CD14-positive monocyte (primary cell): ENCODE data around the gene RNU6-7. TPM values are rescaled to one million over a fixed set of nuclear protein-coding genes. Genes with fewer than 3 reads are reported as not detected.

Experiments used
- DNase-seq, 3 donors: peaks; one replicate each; pipeline ENCODE4 v3.0.0-alpha.2; 2011 to 2022
- H2AFZ ChIP-seq: 2 replicates; pipeline ENCODE4 v1.6.0; 2012; ENCODE audit warnings: mild to moderate bottlenecking, low read depth, low read length, inconsistent platforms; ENCODE audit not compliant: insufficient read depth, poor library complexity, severe bottlenecking
- H3K27ac ChIP-seq, 2 donors: 1 replicate in 1 of 2; 2 replicates in 1 of 2; pipeline ENCODE4 v1.5.1; 2012 to 2013; ENCODE audit warnings: low read length in 2 of 2, control low read depth in 1 of 2, inconsistent platforms in 1 of 2, low read depth in 1 of 2, mild to moderate bottlenecking in 1 of 2
- H3K27me3 ChIP-seq, 2 donors: one replicate each; pipeline versions ENCODE4 v1.6.0 to v1.6.1; 2011 to 2013; ENCODE audit warnings: low read length in 2 of 2; ENCODE audit not compliant: control insufficient read depth in 2 of 2, insufficient read depth in 2 of 2
- H3K36me3 ChIP-seq, 2 donors: replicated peaks in 1 of 2; 1 replicate in 1 of 2; 2 replicates in 1 of 2; pipeline versions ENCODE4 v1.5.1 to v1.6.1; 2012 to 2013; ENCODE audit warnings: low read length in 2 of 2, control low read depth in 1 of 2, inconsistent platforms in 1 of 2, mild to moderate bottlenecking in 1 of 2; ENCODE audit not compliant: insufficient read depth in 2 of 2, control insufficient read depth in 1 of 2
- H3K4me1 ChIP-seq, 2 donors: 1 replicate in 1 of 2; 2 replicates in 1 of 2; pipeline versions ENCODE4 v1.5.1 to v1.6.1; 2012 to 2013; ENCODE audit warnings: low read length in 2 of 2, control low read depth in 1 of 2, inconsistent platforms in 1 of 2, mild to moderate bottlenecking in 1 of 2, moderate library complexity in 1 of 2; ENCODE audit not compliant: insufficient read depth in 2 of 2, control insufficient read depth in 1 of 2
- H3K4me2 ChIP-seq: replicated peaks from 2 replicates; pipeline ENCODE3; 2012; ENCODE audit warnings: low read length, moderate library complexity, mild to moderate bottlenecking; ENCODE audit not compliant: poor library complexity, severe bottlenecking; ENCODE audit errors: extremely low read depth
- H3K4me3 ChIP-seq, 3 experiments: fragments of 200-600 bp in 1 of 3; sonication (generic) in 1 of 3; replicated peaks in 1 of 3; 1 replicate in 2 of 3; 2 replicates in 1 of 3; pipeline ENCODE4 v1.5.1; 2011 to 2013; ENCODE audit warnings: low read length in 3 of 3, mild to moderate bottlenecking in 3 of 3, control low read depth in 2 of 3, low read depth in 2 of 3, inconsistent platforms in 1 of 3, moderate library complexity in 1 of 3
- H3K79me2 ChIP-seq: 2 replicates; pipeline ENCODE4 v1.6.0; 2012; ENCODE audit warnings: mild to moderate bottlenecking, control low read depth, inconsistent platforms, low read length, moderate library complexity; ENCODE audit not compliant: insufficient read depth
- H3K9ac ChIP-seq: 2 replicates; pipeline ENCODE4 v1.6.0; 2017; ENCODE audit warnings: low read length, mild to moderate bottlenecking; ENCODE audit not compliant: insufficient read depth, poor library complexity, severe bottlenecking
- H3K9me3 ChIP-seq, 2 donors: replicated peaks in 1 of 2; 1 replicate in 1 of 2; 2 replicates in 1 of 2; pipeline versions ENCODE4 v1.5.1 to v1.6.1; 2012 to 2013; ENCODE audit warnings: low read length in 2 of 2, control low read depth in 1 of 2; ENCODE audit not compliant: control insufficient read depth in 1 of 2, insufficient read depth in 1 of 2
- H4K20me1 ChIP-seq: 2 replicates; pipeline ENCODE4 v1.6.0; 2012; ENCODE audit warnings: mild to moderate bottlenecking, low read length, control low read depth, moderate library complexity; ENCODE audit not compliant: insufficient read depth
- H3K27ac Mint-ChIP-seq, 7 donors: one replicate each; pipeline ENCODE4 v1.8.0; 2020; ENCODE audit warnings: mild to moderate bottlenecking in 7 of 7, mixed read lengths in 7 of 7, moderate library complexity in 6 of 7, inconsistent platforms in 2 of 7
- H3K27me3 Mint-ChIP-seq, 3 donors: one replicate each; pipeline ENCODE4 v1.8.0; 2021 to 2022; ENCODE audit warnings: low read depth in 3 of 3, mild to moderate bottlenecking in 3 of 3, mixed read lengths in 3 of 3, moderate library complexity in 3 of 3, inconsistent platforms in 1 of 3
- H3K36me3 Mint-ChIP-seq, 2 donors: one replicate each; pipeline ENCODE4 v1.8.0; 2020; ENCODE audit warnings: mixed read lengths in 2 of 2, inconsistent platforms in 1 of 2, mild to moderate bottlenecking in 1 of 2
- H3K4me1 Mint-ChIP-seq: one replicate; pipeline ENCODE4 v1.8.0; 2020; ENCODE audit warnings: mild to moderate bottlenecking, mixed read lengths
- H3K4me3 Mint-ChIP-seq, 2 donors: one replicate each; pipeline ENCODE4 v1.8.0; 2020; ENCODE audit warnings: mild to moderate bottlenecking in 2 of 2, mixed read lengths in 2 of 2, moderate library complexity in 1 of 2
- H3K9me3 Mint-ChIP-seq, 7 donors: one replicate each; pipeline ENCODE4 v1.8.0; 2020 to 2022; ENCODE audit warnings: mixed read lengths in 7 of 7, mild to moderate bottlenecking in 6 of 7, moderate library complexity in 6 of 7, inconsistent platforms in 2 of 7
- WGBS: methylation state at CpG from one replicate; pipeline ENCODE4 v1.1.5; 2013; ENCODE audit warnings: missing lambda C conversion rate; ENCODE audit not compliant: insufficient coverage; 5-methylcytosine and 5-hydroxymethylcytosine counted together
- intact Hi-C, 2 donors: fragments of 100-400 bp; cut with micrococcal nuclease; formaldehyde crosslinking; loops; one replicate each; pipeline versions ENCODE4 v1.15.0 to v1.15.1; 2023
- polyA plus RNA-seq, 3 donors: library from polyadenylated mRNA; depleted of rRNA in 1 of 3; unstranded in 2 of 3; stranded (reverse) in 1 of 3; fragments of 300-500 nt in 2 of 3; fragments of >200 nt in 1 of 3; fragmentation: Illumina TruSeq in 2 of 3; gene quantifications; 1 replicate in 2 of 3; 2 replicates in 1 of 3; pipeline ENCODE4 v1.2.3, GENCODE V29; 2012 to 2021
- TF ChIP-seq, protein P1 (sequence below): fragments of 200-600 bp; IDR thresholded peaks from one replicate; pipeline ENCODE4 v1.8.0; 2022; ENCODE audit warnings: antibody characterized with exemption, mild to moderate bottlenecking

RNU6-7 gene
- polyA plus RNA-seq, 3 donors: not detected

- H3K27me3 Mint-ChIP-seq: peaks cover 3 to 16% (median 13%) of the 10 kb centered on the region in 3 donors
- Histone ChIP-seq H3K36me3 (no peaks in the 10 kb centered on the region), H2AFZ (no peak overlapping the region), H3K4me3 (no peak overlapping the region), H3K4me2 (no peak overlapping the region), H3K27ac (no peak overlapping the region), H3K27me3 (peaks cover 1 to 2% of the 10 kb centered on the region in 2 donors), H3K9ac (no peak overlapping the region), H3K4me1 (peaks cover 6 to 8% of the 10 kb centered on the region in 2 donors), H3K9me3 (no peaks in the 10 kb centered on the region), H3K79me2 (no peaks in the 10 kb centered on the region), H4K20me1 (no peaks in the 10 kb centered on the region)
- no peak overlapping the region for H3K4me3 Mint-ChIP-seq
- DNase-seq: no peak
- no peaks in the 10 kb centered on the region for H3K36me3 Mint-ChIP-seq
- no peaks in the 10 kb centered on the region for H3K9me3 Mint-ChIP-seq
- no peak overlapping the region for H3K27ac Mint-ChIP-seq
- TF ChIP-seq, protein P1, sequence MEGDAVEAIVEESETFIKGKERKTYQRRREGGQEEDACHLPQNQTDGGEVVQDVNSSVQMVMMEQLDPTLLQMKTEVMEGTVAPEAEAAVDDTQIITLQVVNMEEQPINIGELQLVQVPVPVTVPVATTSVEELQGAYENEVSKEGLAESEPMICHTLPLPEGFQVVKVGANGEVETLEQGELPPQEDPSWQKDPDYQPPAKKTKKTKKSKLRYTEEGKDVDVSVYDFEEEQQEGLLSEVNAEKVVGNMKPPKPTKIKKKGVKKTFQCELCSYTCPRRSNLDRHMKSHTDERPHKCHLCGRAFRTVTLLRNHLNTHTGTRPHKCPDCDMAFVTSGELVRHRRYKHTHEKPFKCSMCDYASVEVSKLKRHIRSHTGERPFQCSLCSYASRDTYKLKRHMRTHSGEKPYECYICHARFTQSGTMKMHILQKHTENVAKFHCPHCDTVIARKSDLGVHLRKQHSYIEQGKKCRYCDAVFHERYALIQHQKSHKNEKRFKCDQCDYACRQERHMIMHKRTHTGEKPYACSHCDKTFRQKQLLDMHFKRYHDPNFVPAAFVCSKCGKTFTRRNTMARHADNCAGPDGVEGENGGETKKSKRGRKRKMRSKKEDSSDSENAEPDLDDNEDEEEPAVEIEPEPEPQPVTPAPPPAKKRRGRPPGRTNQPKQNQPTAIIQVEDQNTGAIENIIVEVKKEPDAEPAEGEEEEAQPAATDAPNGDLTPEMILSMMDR: no peak
- intact Hi-C loops: no loop called here
- peaks cover 13% of the 10 kb centered on the region for H3K4me1 Mint-ChIP-seq
Observed at GRCh38 chr14:32209471-32209870, 7.6 kb downstream of the RNU6-7 start.

- no peaks in the 10 kb centered on the region for H4K20me1 ChIP-seq
- no peaks in the 10 kb centered on the region for H3K27me3 ChIP-seq
- no peak overlapping the region for H2AFZ ChIP-seq
- no peaks in the 10 kb centered on the region for H3K9me3 ChIP-seq
- no peak overlapping the region for H3K9ac ChIP-seq
- intact Hi-C loops: no loop called here
- H3K36me3 Mint-ChIP-seq: no peaks in the 10 kb centered on the region
- TF ChIP-seq, protein P1: no peak
- no peaks in the 10 kb centered on the region for H3K36me3 ChIP-seq
- H3K79me2 ChIP-seq: no peaks in the 10 kb centered on the region
- peaks cover under 1 to 1% of the 10 kb centered on the region in 2 donors for H3K4me1 ChIP-seq
- H3K4me3 ChIP-seq: no peak overlapping the region
- H3K27ac ChIP-seq: no peak overlapping the region
- 100% methylated on average over 1 of the region's 3 CpGs for WGBS
- no peak overlapping the region for H3K27ac Mint-ChIP-seq
- no peak for DNase-seq
- no peak overlapping the region for H3K4me3 Mint-ChIP-seq
- H3K4me2 ChIP-seq: no peak overlapping the region
- no peaks in the 10 kb centered on the region for H3K9me3 Mint-ChIP-seq
- peaks cover 8% of the 10 kb centered on the region for H3K4me1 Mint-ChIP-seq
- peaks cover 0 to 9% (median 7%) of the 10 kb centered on the region in 3 donors for H3K27me3 Mint-ChIP-seq
Observed at GRCh38 chr14:32211068-32211404, 9.2 kb downstream of the RNU6-7 start.
